ENCODE data around the gene CYP27B1. TPM values are rescaled to one million over a fixed set of nuclear protein-coding genes. Genes with fewer than 3 reads are reported as not detected.
"Not testable (repeated sequence)": the region's sequence is repeated elsewhere in the genome, so short reads cannot be mapped to it uniquely, and the experiment has no call there.

CYP27B1 gene
- total and polyA plus RNA-seq, 8 donors = 0.56 to 3.1 (median 1.4) TPM; not detected in 1

GRCh38 chr12:57724936-57725740 is 41.7 kb downstream of the CYP27B1 start:
- WGBS, 5 donors = 40 to 68% (median 52%) methylated on average over 8 to 11 of the region's 11 CpGs
- H3K4me3 ChIP-seq = no peak overlapping the region
- TF ChIP-seq POLR2A (IDR thresholded peaks at IDR 0.05) (no peak), CTCF (IDR thresholded peaks at IDR 0.05) (no peak), EP300 (IDR thresholded peaks at IDR 0.05) (no peak), POLR2AphosphoS5 (IDR thresholded peaks at IDR 0.05) (no peak)

GRCh38 chr12:57724003-57724935 is 42.6 kb downstream of the CYP27B1 start:
- TF ChIP-seq CTCF (IDR thresholded peaks at IDR 0.05) = no peak
- TF ChIP-seq EP300 (IDR thresholded peaks at IDR 0.05) = no peak
- TF ChIP-seq POLR2AphosphoS5 (IDR thresholded peaks at IDR 0.05) = no peak
- TF ChIP-seq POLR2A (IDR thresholded peaks at IDR 0.05) = no peak
- Histone ChIP-seq H3K4me3 (no peak overlapping the region), H3K36me3 (peaks cover 19 to 47% (median 34%) of the 10 kb centered on the region in 4 donors), H3K27me3 (peaks cover 0 to 49% (median 0%) of the 10 kb centered on the region in 3 donors), H3K9me3 (no peaks in the 10 kb centered on the region), H3K27ac (no peak overlapping the region), H3K4me1 (peaks cover 19 to 27% (median 22%) of the 10 kb centered on the region in 4 donors)
- DNase-seq = peak in 1 of 2 donors; percentile 7
- intact Hi-C loops (cut with DNase I; ENCODE audit: low total_unique reads) = no loop called here
- WGBS, 5 donors = 73 to 81% (median 77%) methylated on average over 8 to 12 of the region's 12 CpGs

More at GRCh38 chr12:57724936-57725740, 41.7 kb downstream of the CYP27B1 start:
- no peaks in the 10 kb centered on the region for H3K9me3 ChIP-seq
- no peak overlapping the region for H3K27ac ChIP-seq
- H3K36me3 ChIP-seq = peaks cover 13 to 40% (median 25%) of the 10 kb centered on the region in 4 donors
- H3K27me3 ChIP-seq = peaks cover 0 to 55% (median 0%) of the 10 kb centered on the region in 3 donors
- peaks cover 19 to 27% (median 22%) of the 10 kb centered on the region in 4 donors for H3K4me1 ChIP-seq
- DNase-seq = peak in 1 of 2 donors; percentile 15
- intact Hi-C loops (cut with DNase I; ENCODE audit: low total_unique reads) = no loop called here

GRCh38 chr12:57723630-57723962 is 43.3 kb downstream of the CYP27B1 start:
- Histone ChIP-seq H3K36me3 (peaks cover 26 to 54% (median 40%) of the 10 kb centered on the region in 4 donors), H3K9me3 (no peaks in the 10 kb centered on the region), H3K4me1 (peaks cover 19 to 27% (median 22%) of the 10 kb centered on the region in 4 donors), H3K27me3 (peaks cover 0 to 47% (median 0%) of the 10 kb centered on the region in 3 donors), H3K4me3 (no peak overlapping the region), H3K27ac (no peak overlapping the region)
- intact Hi-C loops (cut with DNase I; ENCODE audit: low total_unique reads) = no loop called here
- 46 to 70% (median 59%) methylated on average over 2 of the region's 2 CpGs for WGBS, 5 donors
- DNase-seq = no peak
- TF ChIP-seq POLR2AphosphoS5 (IDR thresholded peaks at IDR 0.05) = no peak

GRCh38 chr12:57722716-57723629 is 43.9 kb downstream of the CYP27B1 start:
- DNase-seq = peak in 1 of 2 donors; percentile 24
- Histone ChIP-seq H3K4me3 (no peak overlapping the region), H3K27ac (no peak overlapping the region), H3K36me3 (peaks cover 32 to 58% (median 47%) of the 10 kb centered on the region in 4 donors), H3K9me3 (no peaks in the 10 kb centered on the region), H3K4me1 (peaks cover 19 to 25% (median 22%) of the 10 kb centered on the region in 4 donors), H3K27me3 (peaks cover 0 to 40% (median 0%) of the 10 kb centered on the region in 3 donors)
- WGBS, 5 donors = 52 to 58% (median 55%) methylated on average over 11 of the region's 11 CpGs
- intact Hi-C loops (cut with DNase I; ENCODE audit: low total_unique reads) = no loop called here
- no peak for TF ChIP-seq CTCF (IDR thresholded peaks at IDR 0.05)
- no peak for TF ChIP-seq POLR2AphosphoS5 (IDR thresholded peaks at IDR 0.05)
- no peak for TF ChIP-seq EP300 (IDR thresholded peaks at IDR 0.05)
- no peak for TF ChIP-seq POLR2A (IDR thresholded peaks at IDR 0.05)

- intact Hi-C loops (cut with DNase I; ENCODE audit: low total_unique reads); H3K4me3 ChIP-seq; DNase-seq; H3K27ac ChIP-seq; H3K9me3 ChIP-seq: not testable (repeated sequence)
- H3K27me3 ChIP-seq = peaks cover 0 to 31% (median 0%) of the 10 kb centered on the region in 3 donors
- peaks cover 14 to 17% (median 16%) of the 10 kb centered on the region in 4 donors for H3K4me1 ChIP-seq
- H3K36me3 ChIP-seq = peaks cover 40 to 58% (median 53%) of the 10 kb centered on the region in 4 donors
- 90 to 96% (median 95%) methylated on average over 16 of the region's 16 CpGs for WGBS, 5 donors
These were observed 44.9 kb downstream of the CYP27B1 start for GRCh38 chr12:57721846-57722608.

All from stomach (tissue), 9 donors.